OCI-LY7 (cell line): ENCODE measurements around the gene DNAJC24. TPM values are rescaled to one million over a fixed set of nuclear protein-coding genes. Genes with fewer than 3 reads are reported as not detected.

Experiments used
- BruUV-seq: library from RNA; stranded (reverse); fragments of 400-500 nt; replicated peaks from 2 replicates; lab custom pipeline; 2021; lab: Mats Ljungman, UMichigan
- CTCF ChIA-PET: fragments of 300-600 bp; sonication (Branson Sonifier 250); formaldehyde crosslinking; loops from one replicate; lab custom pipeline; 2022; ENCODE audit warnings: antibody characterized with exemption; ENCODE audit not compliant: unreplicated experiment; lab: Charles Lee
- POLR2A ChIA-PET: fragments of 300-600 bp; sonication (Branson Sonifier 250); formaldehyde crosslinking; loops from one replicate; lab custom pipeline; 2022; ENCODE audit warnings: antibody characterized with exemption; lab: Charles Lee
- DNase-seq: peaks from one replicate; pipeline ENCODE4 v3.0.0-alpha.2; 2015; ENCODE audit warnings: low spot score
- H2AFZ ChIP-seq: fragments of 200-600 bp; sonication (generic), shearing (Covaris generic); 2 replicates; pipeline ENCODE4 v1.6.1; 2014; ENCODE audit warnings: mild to moderate bottlenecking, antibody characterized with exemption, low read length, moderate library complexity
- H3K27ac ChIP-seq: fragments of 200-600 bp; sonication (generic); 2 replicates; pipeline ENCODE4 v1.5.1; 2014; ENCODE audit warnings: mixed run types, low read depth, mild to moderate bottlenecking, moderate library complexity, low read length, inconsistent platforms; ENCODE audit not compliant: poor library complexity, severe bottlenecking
- H3K36me3 ChIP-seq: fragments of 200-600 bp; sonication (generic); 2 replicates; pipeline ENCODE4 v1.6.1; 2014; ENCODE audit warnings: mild to moderate bottlenecking, antibody characterized with exemption, low read length, moderate library complexity, mixed read lengths; ENCODE audit not compliant: insufficient read depth
- H3K4me1 ChIP-seq: fragments of 200-600 bp; sonication (generic); 2 replicates; pipeline ENCODE4 v1.5.1; 2014; ENCODE audit warnings: mild to moderate bottlenecking, low read length; ENCODE audit not compliant: insufficient read depth, poor library complexity, severe bottlenecking
- H3K4me2 ChIP-seq: fragments of 200-600 bp; sonication (generic); 2 replicates; pipeline ENCODE4 v1.6.1; 2014; ENCODE audit warnings: mild to moderate bottlenecking, low read length
- H3K4me3 ChIP-seq: fragments of 200-600 bp; sonication (generic); 2 replicates; pipeline ENCODE4 v1.5.1; 2014; ENCODE audit warnings: mild to moderate bottlenecking, low read depth, low read length; ENCODE audit not compliant: poor library complexity, severe bottlenecking
- H3K79me2 ChIP-seq: fragments of 200-600 bp; sonication (generic); 2 replicates; pipeline ENCODE4 v1.6.1; 2016; ENCODE audit warnings: low read depth, mild to moderate bottlenecking, low read length, moderate library complexity, mixed read lengths; ENCODE audit not compliant: insufficient read depth
- H3K9me2 ChIP-seq: fragments of 200-600 bp; sonication (generic); 2 replicates; pipeline ENCODE4 v1.6.1; 2016; ENCODE audit warnings: mild to moderate bottlenecking, low read length, mixed read lengths; ENCODE audit not compliant: insufficient read depth
- H3K9me3 ChIP-seq: fragments of 200-600 bp; sonication (generic); 2 replicates; pipeline ENCODE4 v1.6.1; 2014; ENCODE audit warnings: mild to moderate bottlenecking, mixed run types, low read length, mixed read lengths
- H4K20me1 ChIP-seq: fragments of 200-600 bp; sonication (generic); 2 replicates; pipeline ENCODE4 v1.6.1; 2014; ENCODE audit warnings: mild to moderate bottlenecking, antibody characterized with exemption, low read length, moderate library complexity, mixed read lengths; ENCODE audit not compliant: insufficient read depth
- CTCF ChIP-seq: fragments of 200-600 bp; sonication (generic); conservative IDR thresholded peaks from 2 replicates; pipeline ENCODE4 v1.5.1; 2014; ENCODE audit warnings: mild to moderate bottlenecking, antibody characterized with exemption, low read length, moderate library complexity, mixed read lengths
- EZH2phosphoT487 ChIP-seq: fragments of 200-600 bp; sonication (generic); IDR thresholded peaks from 2 replicates; pipeline ENCODE4 v1.6.1; 2018; ENCODE audit warnings: low read depth, borderline replicate concordance, mild to moderate bottlenecking, mixed run types, antibody characterized with exemption, low read length, moderate library complexity, mixed read lengths
- intact Hi-C: fragments of 100-400 bp; cut with micrococcal nuclease; formaldehyde crosslinking; loops from one replicate; pipeline ENCODE4 v1.10.0; 2022; ENCODE audit not compliant: unreplicated experiment
- total RNA-seq, 2 experiments: library from RNA; depleted of rRNA in 1 of 2; stranded (reverse); fragments of >200 nt in 1 of 2; shearing (Covaris generic) in 1 of 2; gene quantifications; 2 replicates each; pipeline ENCODE4 v1.2.3, GENCODE V29; 2014 to 2022

Gene DNAJC24
- total RNA-seq, 2 experiments from 2014 or later = 11.6 to 16.3 TPM

- H3K4me3 ChIP-seq = no peak overlapping the region
- no peak for DNase-seq
- intact Hi-C loops = no loop called here
- POLR2A ChIA-PET = no interaction called here
- CTCF ChIA-PET = no interaction called here
- no peaks in the 10 kb centered on the region for H3K9me3 ChIP-seq
- no TSS peak for BruUV-seq
- H3K27ac ChIP-seq = no peak overlapping the region
- H2AFZ ChIP-seq = no peak overlapping the region
- no peaks in the 10 kb centered on the region for H3K4me1 ChIP-seq
- no peaks in the 10 kb centered on the region; the same call in 1 of the 2 replicates for H4K20me1 ChIP-seq
- H3K9me2 ChIP-seq = no peaks in the 10 kb centered on the region
- no peak for TF ChIP-seq EZH2phosphoT487
- no peak for TF ChIP-seq CTCF
- H3K4me2 ChIP-seq = no peak overlapping the region
- peaks cover 9% of the 10 kb centered on the region; the same call in 1 of the 2 replicates for H3K79me2 ChIP-seq
- H3K36me3 ChIP-seq = no peaks in the 10 kb centered on the region
These were observed 108.5 kb downstream of the DNAJC24 start for GRCh38 chr11:31478223-31478590.

- no peak overlapping the region for H2AFZ ChIP-seq
- CTCF ChIA-PET = no interaction called here
- no peaks in the 10 kb centered on the region for H3K9me2 ChIP-seq
- intact Hi-C loops = no loop called here
- peaks cover 9% of the 10 kb centered on the region; the same call in 1 of the 2 replicates for H3K79me2 ChIP-seq
- no peaks in the 10 kb centered on the region; the same call in 1 of the 2 replicates for H4K20me1 ChIP-seq
- no peak overlapping the region for H3K4me2 ChIP-seq
- H3K4me1 ChIP-seq = no peaks in the 10 kb centered on the region
- POLR2A ChIA-PET = interaction anchor here (1.7 kb wide), 1 partner anchor 21 kb away, joined by 5 read pairs; no protein-coding TSS in a partner anchor
- H3K9me3 ChIP-seq = no peaks in the 10 kb centered on the region
- no TSS peak for BruUV-seq
- H3K4me3 ChIP-seq = no peak overlapping the region
- no peaks in the 10 kb centered on the region for H3K36me3 ChIP-seq
- DNase-seq = no peak
- TF ChIP-seq CTCF (no peak), EZH2phosphoT487 (no peak)
- no peak overlapping the region for H3K27ac ChIP-seq
These were observed 109.4 kb downstream of the DNAJC24 start for GRCh38 chr11:31479066-31479465.

GRCh38 chr11:31480930-31481329 lies 111.3 kb downstream of the DNAJC24 start:
- no peak for DNase-seq
- TF ChIP-seq EZH2phosphoT487 (no peak), CTCF (no peak)
- Histone ChIP-seq H3K27ac (no peak overlapping the region), H3K9me2 (no peaks in the 10 kb centered on the region), H3K4me3 (no peak overlapping the region), H3K4me2 (no peak overlapping the region), H4K20me1 (no peaks in the 10 kb centered on the region; the same call in 1 of the 2 replicates), H3K4me1 (no peaks in the 10 kb centered on the region), H2AFZ (no peak overlapping the region), H3K9me3 (no peaks in the 10 kb centered on the region), H3K79me2 (peaks cover 9% of the 10 kb centered on the region; the same call in 1 of the 2 replicates), H3K36me3 (no peaks in the 10 kb centered on the region)
- CTCF ChIA-PET = no interaction called here
- POLR2A ChIA-PET = interaction anchor here (0.6 kb wide), 2 partner anchors 28 to 102 kb away, joined by 3 read pairs; no protein-coding TSS in a partner anchor
- intact Hi-C loops = no loop called here
- BruUV-seq = no TSS peak
